DND-41 (cell line): Measurements from ENCODE around the gene VPREB3.

Source experiments
- ATAC-seq: fragments of 200-7000 bp; cut with Tn5 transposase; 3 replicates; pipeline ENCODE4 v1.9.1; 2021; ENCODE audit warnings: low read depth; ENCODE audit not compliant: insufficient read depth
- DNase-seq: peaks from one replicate; pipeline ENCODE4 v3.0.0-alpha.2; 2020
- H2AFZ ChIP-seq: 2 replicates; pipeline ENCODE4 v1.6.0; 2012; ENCODE audit warnings: low read depth, low read length
- H3K27ac ChIP-seq: 2 replicates; pipeline ENCODE4 v1.5.1; 2012; ENCODE audit warnings: low read length, inconsistent platforms
- H3K27me3 ChIP-seq: fragments of 200-600 bp; sonication (generic); 2 replicates; pipeline ENCODE4 v1.6.0; 2012; ENCODE audit warnings: low read length, mild to moderate bottlenecking, inconsistent platforms; ENCODE audit not compliant: insufficient read depth, poor library complexity
- H3K36me3 ChIP-seq: 2 replicates; pipeline ENCODE4 v1.5.1; 2012; ENCODE audit warnings: low read length, inconsistent platforms; ENCODE audit not compliant: insufficient read depth
- H3K4me1 ChIP-seq: 2 replicates; pipeline ENCODE4 v1.5.1; 2012; ENCODE audit warnings: mild to moderate bottlenecking, low read length; ENCODE audit not compliant: insufficient read depth
- H3K4me2 ChIP-seq: 2 replicates; pipeline ENCODE4 v1.6.0; 2012; ENCODE audit warnings: mild to moderate bottlenecking, moderate library complexity, low read length, inconsistent platforms; ENCODE audit not compliant: insufficient read depth
- H3K4me3 ChIP-seq, 2 experiments: fragments of 200-600 bp in 1 of 2; shearing (Covaris generic) in 1 of 2; 2 replicates each; pipeline ENCODE4 v1.5.1; 2012 to 2016; ENCODE audit warnings: inconsistent platforms in 2 of 2, low read length in 2 of 2, mild to moderate bottlenecking in 2 of 2, low read depth in 1 of 2, moderate library complexity in 1 of 2
- H3K79me2 ChIP-seq: 2 replicates; pipeline ENCODE4 v1.6.0; 2012; ENCODE audit warnings: low read length, inconsistent platforms; ENCODE audit not compliant: insufficient read depth
- H3K9ac ChIP-seq: 2 replicates; pipeline ENCODE4 v1.6.0; 2012; ENCODE audit warnings: low read depth, mild to moderate bottlenecking, inconsistent platforms, low read length, moderate library complexity
- H3K9me3 ChIP-seq: 2 replicates; pipeline ENCODE4 v1.5.1; 2012; ENCODE audit warnings: low read length, moderate library complexity, mild to moderate bottlenecking, inconsistent platforms; ENCODE audit not compliant: insufficient read depth, severe bottlenecking
- H4K20me1 ChIP-seq: 2 replicates; pipeline ENCODE4 v1.6.0; 2012; ENCODE audit warnings: low read length; ENCODE audit not compliant: insufficient read depth
- EZH2 ChIP-seq: IDR thresholded peaks from 3 replicates; pipeline ENCODE4 v1.6.1; 2012; ENCODE audit warnings: borderline replicate concordance, low read depth, mild to moderate bottlenecking, moderate library complexity, low read length, inconsistent platforms; ENCODE audit not compliant: severe bottlenecking
- TF ChIP-seq, protein P1 (sequence below): IDR thresholded peaks from 2 replicates; pipeline ENCODE4 v1.5.1; 2012; ENCODE audit warnings: borderline replicate concordance, low read length, moderate library complexity, mild to moderate bottlenecking; ENCODE audit not compliant: poor library complexity, severe bottlenecking; ENCODE audit errors: extremely low read depth

The VPREB3 gene

DNA sequence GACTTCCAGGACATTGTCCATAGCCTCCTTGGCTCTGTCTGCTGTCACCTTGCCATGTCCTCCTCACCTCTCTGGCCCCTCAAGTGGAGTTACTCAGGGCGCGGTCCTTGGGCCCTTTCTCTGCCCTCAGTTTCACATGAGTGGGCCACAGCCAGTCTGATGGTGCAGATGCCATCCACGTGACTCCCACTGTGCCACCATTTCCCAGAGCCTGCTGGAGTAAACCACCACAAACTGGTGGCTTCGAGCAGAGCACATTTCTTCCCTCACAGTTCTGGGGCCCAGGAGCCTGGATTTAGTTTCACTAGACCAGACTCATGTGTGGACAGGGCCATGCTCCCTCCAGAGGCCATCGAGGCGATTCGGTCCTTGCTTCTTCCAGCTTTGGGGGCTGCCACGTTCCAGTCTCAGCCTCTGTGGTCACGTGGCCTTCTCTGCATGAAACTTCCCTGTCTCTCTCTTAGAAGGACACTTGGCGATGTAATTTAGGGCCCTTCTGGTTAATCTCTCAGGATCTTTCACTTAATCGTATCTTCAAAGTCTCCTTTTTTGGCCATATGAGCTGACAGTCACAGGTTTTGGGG, 47.1 kb upstream of the VPREB3 start:
- Histone ChIP-seq H3K9me3 (no peaks in the 10 kb centered on the region), H3K27me3 (no peaks in the 10 kb centered on the region), H2AFZ (no peak overlapping the region), H3K79me2 (no peaks in the 10 kb centered on the region), H3K4me2 (no peak overlapping the region), H3K36me3 (peaks cover 86% of the 10 kb centered on the region), H3K9ac (no peak overlapping the region), H3K4me3 (no peak overlapping the region), H4K20me1 (peaks cover 10% of the 10 kb centered on the region), H3K27ac (no peak overlapping the region), H3K4me1 (no peaks in the 10 kb centered on the region)
- no peak for DNase-seq
- TF ChIP-seq, protein P1, sequence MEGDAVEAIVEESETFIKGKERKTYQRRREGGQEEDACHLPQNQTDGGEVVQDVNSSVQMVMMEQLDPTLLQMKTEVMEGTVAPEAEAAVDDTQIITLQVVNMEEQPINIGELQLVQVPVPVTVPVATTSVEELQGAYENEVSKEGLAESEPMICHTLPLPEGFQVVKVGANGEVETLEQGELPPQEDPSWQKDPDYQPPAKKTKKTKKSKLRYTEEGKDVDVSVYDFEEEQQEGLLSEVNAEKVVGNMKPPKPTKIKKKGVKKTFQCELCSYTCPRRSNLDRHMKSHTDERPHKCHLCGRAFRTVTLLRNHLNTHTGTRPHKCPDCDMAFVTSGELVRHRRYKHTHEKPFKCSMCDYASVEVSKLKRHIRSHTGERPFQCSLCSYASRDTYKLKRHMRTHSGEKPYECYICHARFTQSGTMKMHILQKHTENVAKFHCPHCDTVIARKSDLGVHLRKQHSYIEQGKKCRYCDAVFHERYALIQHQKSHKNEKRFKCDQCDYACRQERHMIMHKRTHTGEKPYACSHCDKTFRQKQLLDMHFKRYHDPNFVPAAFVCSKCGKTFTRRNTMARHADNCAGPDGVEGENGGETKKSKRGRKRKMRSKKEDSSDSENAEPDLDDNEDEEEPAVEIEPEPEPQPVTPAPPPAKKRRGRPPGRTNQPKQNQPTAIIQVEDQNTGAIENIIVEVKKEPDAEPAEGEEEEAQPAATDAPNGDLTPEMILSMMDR = no peak
- no peak for TF ChIP-seq EZH2
- ATAC-seq = no peak

DNA sequence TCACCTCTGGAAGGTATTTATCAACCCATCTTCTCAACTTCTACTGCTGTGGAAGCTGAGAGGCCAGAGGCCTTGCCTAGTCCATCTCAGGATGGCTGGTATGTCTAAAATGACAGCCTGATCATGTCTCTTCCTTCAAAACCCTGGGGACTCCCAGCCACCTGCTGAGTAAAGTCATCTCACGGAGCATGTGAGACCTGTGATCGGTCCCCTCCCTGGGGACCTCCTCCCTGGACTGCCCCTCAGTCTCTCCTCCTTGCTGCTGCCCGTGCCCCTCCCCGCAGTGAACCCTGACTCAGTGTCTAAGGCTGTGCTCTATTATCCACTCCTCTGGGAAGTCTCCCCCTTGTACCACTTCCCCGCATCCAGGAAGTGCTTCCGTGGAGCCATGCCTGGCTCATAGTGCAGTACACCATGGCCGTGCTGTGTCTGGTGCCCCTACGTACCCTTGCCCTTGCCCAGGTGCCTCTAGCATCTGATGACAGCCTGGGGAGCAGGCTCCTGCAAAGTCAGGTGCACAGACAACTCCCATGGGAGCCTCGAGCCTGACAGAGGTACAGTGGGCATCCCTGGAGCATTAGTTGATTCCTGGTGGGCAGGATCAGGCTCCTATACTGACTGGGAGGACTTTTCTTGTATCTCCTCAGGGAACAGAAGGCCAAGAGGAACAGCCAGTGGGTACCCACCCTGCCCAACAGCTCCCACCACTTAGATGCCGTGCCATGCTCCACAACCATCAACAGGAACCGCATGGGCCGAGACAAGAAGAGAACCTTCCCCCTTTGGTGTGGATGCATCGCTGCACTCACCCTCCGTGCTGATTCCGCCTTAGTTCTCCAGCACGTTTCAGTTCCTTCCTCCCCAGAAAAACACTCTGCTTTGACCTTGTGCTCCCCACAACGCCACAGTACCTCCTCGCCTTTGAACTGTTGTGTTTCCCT, 46.3 kb upstream of the VPREB3 start:
- Histone ChIP-seq H3K27ac (no peak overlapping the region), H3K4me3 (no peak overlapping the region), H4K20me1 (peaks cover 12% of the 10 kb centered on the region), H2AFZ (no peak overlapping the region), H3K36me3 (peaks cover 86% of the 10 kb centered on the region), H3K79me2 (no peaks in the 10 kb centered on the region), H3K9me3 (no peaks in the 10 kb centered on the region), H3K9ac (no peak overlapping the region), H3K4me1 (no peaks in the 10 kb centered on the region), H3K27me3 (no peaks in the 10 kb centered on the region), H3K4me2 (no peak overlapping the region)
- no peak for ATAC-seq
- no peak for DNase-seq
- TF ChIP-seq, protein P1 = no peak
- no peak for TF ChIP-seq EZH2

DNA sequence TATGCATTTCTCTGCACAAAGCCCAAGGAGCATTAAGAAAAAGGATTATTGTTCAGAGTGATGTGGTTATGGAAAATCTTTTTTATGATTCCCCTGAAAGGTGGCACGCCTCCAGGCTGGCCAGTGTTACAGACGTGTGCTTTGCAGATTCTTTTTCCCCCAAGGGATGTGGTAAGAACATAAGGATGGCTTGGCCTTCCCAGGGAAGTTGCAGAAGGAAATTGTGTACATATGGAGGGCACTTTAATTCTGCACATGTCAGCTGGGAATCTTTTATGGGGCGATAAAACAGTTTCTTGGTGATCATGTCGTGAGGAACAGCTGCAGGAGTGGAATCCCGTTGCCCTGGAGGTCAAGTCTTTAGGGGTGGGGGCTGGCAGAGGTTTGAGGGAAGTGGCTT, 42.2 kb upstream of the VPREB3 start:
- no peak overlapping the region for H2AFZ ChIP-seq
- H3K4me3 ChIP-seq = no peak overlapping the region
- no peak overlapping the region for H3K27ac ChIP-seq
- no peak for TF ChIP-seq EZH2
- TF ChIP-seq, protein P1 = no peak
- H3K36me3 ChIP-seq = peaks cover 85% of the 10 kb centered on the region
- DNase-seq (no peak), ATAC-seq (no peak)
- H3K4me2 ChIP-seq = no peak overlapping the region
- no peaks in the 10 kb centered on the region for H3K27me3 ChIP-seq
- H3K9me3 ChIP-seq = no peaks in the 10 kb centered on the region
- peaks cover 27% of the 10 kb centered on the region for H4K20me1 ChIP-seq
- H3K9ac ChIP-seq = no peak overlapping the region
- no peaks in the 10 kb centered on the region for H3K4me1 ChIP-seq
- H3K79me2 ChIP-seq = peaks cover 21% of the 10 kb centered on the region
